Measurements from ENCODE around the gene RPA1.

RPA1 gene

DNA sequence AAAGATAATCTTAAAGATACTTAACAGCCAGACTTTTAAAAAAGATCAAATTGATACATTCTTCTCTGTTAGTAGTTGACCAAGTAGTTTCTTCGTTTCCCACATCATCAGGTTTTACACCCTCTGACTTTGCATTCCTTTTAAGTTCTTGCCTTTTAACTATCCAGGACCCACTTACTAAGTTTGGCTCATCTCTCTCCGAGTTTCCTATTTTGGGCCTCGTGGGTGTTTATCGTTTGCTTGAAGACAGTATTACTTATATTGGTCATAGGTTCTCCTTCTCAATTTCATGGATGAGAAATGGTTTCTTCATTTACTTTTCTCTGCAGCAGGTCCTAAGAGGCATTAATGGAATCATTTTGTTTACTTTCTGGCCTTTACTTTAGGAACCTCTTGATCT is 43.2 kb downstream of the RPA1 start:
- no peak for TF ChIP-seq ZNF416 (tag by site-specific recombination; IDR thresholded peaks at IDR 0.05)
- no peak for TF ChIP-seq ZNF654 (tag by site-specific recombination; IDR thresholded peaks at IDR 0.05; ENCODE audit: low read depth)
- TF ChIP-seq, protein P1, sequence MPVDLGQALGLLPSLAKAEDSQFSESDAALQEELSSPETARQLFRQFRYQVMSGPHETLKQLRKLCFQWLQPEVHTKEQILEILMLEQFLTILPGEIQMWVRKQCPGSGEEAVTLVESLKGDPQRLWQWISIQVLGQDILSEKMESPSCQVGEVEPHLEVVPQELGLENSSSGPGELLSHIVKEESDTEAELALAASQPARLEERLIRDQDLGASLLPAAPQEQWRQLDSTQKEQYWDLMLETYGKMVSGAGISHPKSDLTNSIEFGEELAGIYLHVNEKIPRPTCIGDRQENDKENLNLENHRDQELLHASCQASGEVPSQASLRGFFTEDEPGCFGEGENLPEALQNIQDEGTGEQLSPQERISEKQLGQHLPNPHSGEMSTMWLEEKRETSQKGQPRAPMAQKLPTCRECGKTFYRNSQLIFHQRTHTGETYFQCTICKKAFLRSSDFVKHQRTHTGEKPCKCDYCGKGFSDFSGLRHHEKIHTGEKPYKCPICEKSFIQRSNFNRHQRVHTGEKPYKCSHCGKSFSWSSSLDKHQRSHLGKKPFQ (tag by site-specific recombination; IDR thresholded peaks at IDR 0.05) = no peak
- no peak for TF ChIP-seq ZBTB6 (tag by site-specific recombination; IDR thresholded peaks at IDR 0.05)
- no peak for TF ChIP-seq ZBTB7A (tag by site-specific recombination; IDR thresholded peaks at IDR 0.05; ENCODE audit: low read depth)
- no peak for TF ChIP-seq ZFP41 (tag by site-specific recombination; IDR thresholded peaks at IDR 0.05; ENCODE audit: borderline replicate concordance)
- no peak for TF ChIP-seq ZNF596 (tag by site-specific recombination; IDR thresholded peaks at IDR 0.05)
- no peak for TF ChIP-seq ZXDB (tag by site-specific recombination; IDR thresholded peaks at IDR 0.05)
- TF ChIP-seq ZFP37 (tag by site-specific recombination; IDR thresholded peaks at IDR 0.05) = no peak
- no peak for TF ChIP-seq ZNF169 (tag by site-specific recombination; IDR thresholded peaks at IDR 0.05)
- TF ChIP-seq ZNF23 (tag by site-specific recombination; IDR thresholded peaks at IDR 0.05; ENCODE audit: borderline replicate concordance) = no peak
- CTCF ChIA-PET = interaction anchor here (0.6 kb wide), 1 partner anchor 96 kb away, joined by 4 read pairs; no protein-coding TSS in a partner anchor
- Histone ChIP-seq H3K4me3 (ENCODE audit: low read depth, low read length) (no peak overlapping the region), H3K4me1 (ENCODE audit: control insufficient read depth, insufficient read depth, low read length) (no peaks in the 10 kb centered on the region), H3K9me3 (ENCODE audit: control insufficient read depth, insufficient read depth, low read depth, low read length) (no peaks in the 10 kb centered on the region), H3K27ac (ENCODE audit: extremely low read depth, low read depth, low read length) (no peak overlapping the region), H3K36me3 (ENCODE audit: control insufficient read depth in 2 of 2, insufficient read depth in 1 of 2, low read length in 2 of 2) (peaks cover 52 to 73% of the 10 kb centered on the region in 2 experiments)
- POLR2A ChIA-PET = no interaction called here

DNA sequence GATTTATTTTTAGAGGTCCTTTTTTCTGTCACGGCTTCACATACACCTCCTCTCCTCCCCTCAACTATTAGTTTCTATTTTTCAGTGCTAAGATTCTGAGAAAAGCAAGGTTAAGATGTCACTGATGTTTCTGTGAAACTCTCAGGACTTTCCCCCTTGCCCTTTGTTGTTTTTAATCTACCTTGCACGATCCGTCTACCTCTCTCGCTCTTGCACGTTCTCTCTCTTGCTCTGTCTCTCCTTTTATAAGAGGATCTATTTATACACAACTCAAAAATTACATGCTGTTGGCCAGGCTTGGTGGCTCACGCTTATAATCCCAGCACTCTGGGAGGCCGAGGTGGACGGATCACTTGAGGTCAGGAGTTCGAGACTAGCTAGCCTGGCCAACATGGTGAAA is 43.6 kb downstream of the RPA1 start:
- H3K4me1 ChIP-seq (ENCODE audit: control insufficient read depth, insufficient read depth, low read length) = no peaks in the 10 kb centered on the region
- no peak overlapping the region for H3K4me3 ChIP-seq (ENCODE audit: low read depth, low read length)
- CTCF ChIA-PET = no interaction called here
- TF ChIP-seq ZNF404 (tag by site-specific recombination; IDR thresholded peaks at IDR 0.05) = no peak
- TF ChIP-seq FEZF1 (tag by site-specific recombination; IDR thresholded peaks at IDR 0.05) = no peak
- TF ChIP-seq BCL11A (tag by site-specific recombination; IDR thresholded peaks at IDR 0.05; ENCODE audit: low read depth) = no peak
- no peak for TF ChIP-seq ZNF138 (tag by site-specific recombination; IDR thresholded peaks at IDR 0.05; ENCODE audit: borderline replicate concordance)
- TF ChIP-seq ZNF274 (IDR thresholded peaks at IDR 0.05; ENCODE audit: low read length) = no peak
- no peak for TF ChIP-seq ZNF274 (tag by site-specific recombination; IDR thresholded peaks at IDR 0.05; ENCODE audit: borderline replicate concordance)
- no peak for TF ChIP-seq ZNF391 (tag by site-specific recombination; IDR thresholded peaks at IDR 0.05; ENCODE audit: borderline replicate concordance, low read depth)
- TF ChIP-seq KLF17 (tag by site-specific recombination; IDR thresholded peaks at IDR 0.05) = no peak
- peaks cover 53 to 78% of the 10 kb centered on the region in 2 experiments for H3K36me3 ChIP-seq (ENCODE audit: control insufficient read depth in 2 of 2, insufficient read depth in 1 of 2, low read length in 2 of 2)
- POLR2A ChIA-PET = no interaction called here
- no peaks in the 10 kb centered on the region for H3K9me3 ChIP-seq (ENCODE audit: control insufficient read depth, insufficient read depth, low read depth, low read length)
- H3K27ac ChIP-seq (ENCODE audit: extremely low read depth, low read depth, low read length) = no peak overlapping the region

- peaks cover 68 to 93% of the 10 kb centered on the region in 2 experiments for H3K36me3 ChIP-seq (ENCODE audit: control insufficient read depth in 2 of 2, insufficient read depth in 1 of 2, low read length in 2 of 2)
- TF ChIP-seq ZBTB6 (tag by site-specific recombination; IDR thresholded peaks at IDR 0.05) (no peak), ZNF266 (tag by site-specific recombination; IDR thresholded peaks at IDR 0.05; ENCODE audit: low read depth) (no peak), ZNF19 (tag by site-specific recombination; IDR thresholded peaks at IDR 0.05; ENCODE audit: low read depth) (no peak), ZNF350 (tag by site-specific recombination; IDR thresholded peaks at IDR 0.05) (no peak), ZNF121 (tag by site-specific recombination; IDR thresholded peaks at IDR 0.05) (no peak), HOXC10 (CRISPR knock-in tag; IDR thresholded peaks at IDR 0.05) (no peak), ATF2 (tag by site-specific recombination; IDR thresholded peaks at IDR 0.05; ENCODE audit: low read depth) (no peak), ZFP37 (tag by site-specific recombination; IDR thresholded peaks at IDR 0.05) (no peak), ZNF701 (tag by site-specific recombination; IDR thresholded peaks at IDR 0.05) (no peak), ZBTB8A (tag by site-specific recombination; IDR thresholded peaks at IDR 0.05) (no peak), ZNF792 (tag by site-specific recombination; IDR thresholded peaks at IDR 0.05) (no peak)
Measured at GRCh38 chr17:1875597-1875996, 45.8 kb downstream of the RPA1 start.

More at GRCh38 chr17:1875597-1875996, 45.8 kb downstream of the RPA1 start:
- Histone ChIP-seq H3K4me1 (ENCODE audit: control insufficient read depth, insufficient read depth, low read length) (no peaks in the 10 kb centered on the region), H3K4me3 (ENCODE audit: low read depth, low read length) (no peak overlapping the region), H3K27ac (ENCODE audit: extremely low read depth, low read depth, low read length) (no peak overlapping the region), H3K9me3 (ENCODE audit: control insufficient read depth, insufficient read depth, low read depth, low read length) (no peaks in the 10 kb centered on the region)
- POLR2A ChIA-PET = no interaction called here
- CTCF ChIA-PET = interaction anchor here (0.7 to 0.9 kb wide), 2 partner anchors 8 kb away, joined by 3 to 4 read pairs; no protein-coding TSS in a partner anchor

Data from HEK293 (cell line).